Measurements from ENCODE around the gene RNASE7.

RNASE7 gene

DNA sequence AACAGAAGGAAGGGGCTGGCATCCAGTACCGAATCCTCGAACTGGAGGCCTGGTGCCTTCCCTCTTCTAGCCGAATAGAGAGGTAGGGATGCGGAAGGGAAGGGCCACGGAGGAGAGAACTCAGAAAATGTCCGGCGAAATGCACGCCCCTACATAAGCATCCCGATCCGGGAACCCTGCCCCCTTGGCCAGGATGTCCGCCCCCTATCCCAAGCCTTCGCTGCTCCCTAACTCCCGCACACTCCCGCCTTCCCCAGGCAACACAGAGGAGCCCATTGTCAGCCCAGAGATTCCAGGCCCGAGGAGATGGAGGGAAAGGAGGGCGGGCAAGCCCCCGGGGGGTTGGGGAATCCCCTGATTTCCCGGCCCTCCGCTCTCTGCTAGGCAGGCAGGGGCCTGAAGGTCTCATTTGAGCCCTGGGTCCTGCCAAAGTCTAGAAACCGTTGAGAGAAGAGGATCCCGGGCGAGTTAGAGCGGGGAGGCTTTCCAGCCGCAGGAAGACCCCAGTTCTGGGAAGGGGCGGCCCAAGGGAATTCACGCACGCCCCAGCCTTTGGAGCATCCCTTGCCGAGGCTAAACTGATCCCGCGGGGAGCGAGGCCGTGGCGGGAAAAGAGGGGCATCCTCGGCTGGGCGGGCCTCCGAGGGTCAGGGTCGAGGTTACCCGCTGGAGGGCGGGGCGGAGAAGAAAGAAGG, 27.4 kb downstream of the RNASE7 start:
- FAIRE-seq = no peak

DNA sequence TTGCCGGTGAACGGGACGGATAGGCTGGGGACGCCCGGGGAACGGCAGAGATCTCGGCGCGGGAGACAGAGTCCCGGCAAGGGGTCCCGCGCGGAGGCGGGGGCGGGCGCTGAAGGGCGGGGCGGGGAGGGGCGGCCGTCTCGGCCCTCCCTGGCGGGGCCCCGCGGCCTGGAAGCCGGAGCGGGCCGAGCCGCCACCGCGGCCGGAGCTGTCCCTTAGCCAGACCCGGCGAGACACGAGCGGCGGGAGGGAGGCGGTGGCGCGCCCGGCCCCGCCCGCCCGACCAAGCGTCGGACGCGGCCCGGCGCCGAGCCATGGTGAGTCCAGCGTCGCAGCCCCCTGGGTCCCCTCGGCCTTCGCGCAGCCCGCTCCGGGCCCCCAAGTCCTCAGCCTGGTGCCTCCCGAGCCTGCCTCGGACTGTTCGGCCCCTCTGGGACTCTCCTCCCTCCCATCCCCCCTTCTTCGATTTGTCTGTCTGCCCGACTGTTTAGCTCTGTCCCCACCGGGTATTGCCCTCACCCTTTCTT, 28.0 kb downstream of the RNASE7 start, which contains the start of gene ARHGEF40:
TSS of gene ARHGEF40 (plus strand) at position 222 of the 527 bp plus-strand sequence. CDS start at position 315, 93 bp downstream.
- no peak for FAIRE-seq

DNA sequence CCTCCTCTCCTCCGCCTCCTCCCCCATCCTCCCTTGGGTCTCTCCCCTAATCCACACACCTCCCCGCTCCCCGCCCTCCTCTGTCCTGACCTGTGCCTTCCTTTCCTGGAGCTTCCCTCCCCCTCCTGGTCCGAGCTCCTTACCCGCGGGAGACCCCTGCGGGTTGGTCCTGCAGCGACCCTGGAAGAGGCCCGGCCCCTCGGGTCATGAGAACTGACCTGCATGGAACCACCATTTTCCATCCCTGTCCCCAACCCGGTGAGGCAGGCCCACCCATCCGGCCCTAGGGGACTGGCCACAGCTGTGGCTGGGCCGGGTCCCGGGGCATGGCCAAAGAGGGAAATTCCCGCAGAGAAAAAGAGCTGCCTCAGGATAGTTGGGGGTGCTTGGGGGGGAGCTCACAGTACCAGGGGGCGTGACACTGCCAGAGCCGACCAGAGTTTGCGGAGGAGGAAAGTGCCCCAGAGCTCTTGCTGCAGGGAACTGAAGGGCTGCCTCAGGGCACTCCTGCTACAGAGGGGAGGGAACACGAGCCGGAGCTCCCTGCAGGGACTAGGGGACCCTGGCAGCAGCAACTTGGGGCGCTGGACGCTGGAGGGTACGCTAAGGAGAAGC, 28.6 kb downstream of the RNASE7 start:
- no peak for FAIRE-seq

DNA sequence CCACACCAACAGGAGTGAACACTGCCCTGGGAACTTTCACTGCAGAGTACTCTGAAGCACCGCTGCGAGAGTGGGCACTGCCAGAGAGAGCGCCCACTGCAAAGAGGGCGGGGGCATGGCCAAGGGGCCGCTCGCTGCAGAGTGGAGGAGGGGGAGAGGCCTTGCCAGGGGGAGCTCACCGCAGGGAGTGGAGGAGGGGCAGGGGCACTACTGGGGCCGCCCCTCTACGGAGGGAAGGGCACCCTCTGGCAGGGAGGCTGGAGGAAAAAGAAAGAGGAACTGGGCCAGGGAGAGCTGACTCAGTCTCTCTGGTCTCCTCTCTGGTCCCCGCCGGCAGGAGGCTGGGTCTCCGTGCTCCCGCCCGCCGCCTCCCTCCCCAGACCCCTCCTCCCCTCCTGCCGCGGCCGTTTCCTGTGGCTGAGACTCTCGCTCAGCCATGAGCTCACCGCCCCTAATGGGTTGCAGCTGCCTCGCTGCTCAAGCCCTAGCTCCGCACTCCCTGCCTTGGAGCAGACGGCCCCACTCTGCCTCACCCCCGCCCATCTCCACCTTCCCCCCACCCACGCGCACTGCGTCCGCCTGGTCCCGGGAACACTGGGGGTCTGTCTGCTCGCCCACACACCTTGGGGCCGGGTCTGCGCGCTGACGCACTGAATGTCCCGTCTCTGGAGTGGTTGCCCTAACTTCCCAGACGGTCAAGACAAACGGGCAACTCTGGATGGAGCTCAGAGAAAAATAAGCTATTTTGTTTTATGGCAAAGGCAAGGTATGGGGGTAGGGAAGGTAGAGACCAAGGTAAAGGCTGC, 29.3 kb downstream of the RNASE7 start:
- no peak for FAIRE-seq

DNA sequence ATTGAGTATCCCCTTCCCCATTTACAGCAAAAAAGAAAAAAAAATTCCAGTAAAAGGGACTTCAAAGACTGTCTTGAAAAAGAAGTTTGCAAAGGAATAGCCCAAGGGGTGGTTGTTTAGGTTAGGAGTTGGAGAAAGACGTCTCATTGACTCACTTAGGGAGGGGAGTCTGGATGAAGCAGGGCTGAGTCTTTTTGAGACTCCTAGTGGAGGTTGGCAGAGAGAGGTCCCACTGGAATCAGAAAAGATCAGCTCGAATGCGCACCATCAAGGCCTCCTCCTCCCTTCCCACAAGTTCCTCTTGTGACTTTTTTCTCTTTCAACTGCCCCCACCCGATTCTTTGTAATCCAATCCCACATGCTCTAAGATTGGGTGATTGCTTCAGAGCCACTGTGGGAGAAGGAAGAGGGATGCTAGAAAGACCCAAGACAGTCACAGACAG, 29.9 kb downstream of the RNASE7 start:
- no peak for FAIRE-seq

DNA sequence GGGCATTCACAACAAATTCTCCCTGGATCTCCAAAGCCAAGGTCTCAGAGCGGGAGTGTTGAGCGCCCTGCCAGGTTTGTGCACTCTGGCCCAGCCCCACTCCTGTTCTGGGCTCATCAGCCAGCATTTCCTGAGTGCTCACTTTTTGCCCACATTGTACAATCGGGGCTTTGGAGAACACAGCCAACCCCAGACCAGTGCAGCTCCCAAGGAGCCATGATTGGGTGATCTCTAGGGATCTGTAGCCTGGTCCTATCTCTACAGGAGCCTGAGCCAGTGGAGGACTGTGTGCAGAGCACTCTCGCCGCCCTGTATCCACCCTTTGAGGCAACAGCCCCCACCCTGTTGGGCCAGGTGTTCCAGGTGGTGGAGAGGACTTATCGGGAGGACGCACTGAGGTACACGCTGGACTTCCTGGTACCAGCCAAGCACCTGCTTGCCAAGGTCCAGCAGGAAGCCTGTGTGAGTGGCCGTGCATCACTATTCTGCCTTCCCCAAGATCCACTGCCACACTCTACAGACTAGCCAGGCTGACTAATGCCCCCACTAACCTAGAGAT, 30.7 kb downstream of the RNASE7 start:
- FAIRE-seq = no peak

DNA sequence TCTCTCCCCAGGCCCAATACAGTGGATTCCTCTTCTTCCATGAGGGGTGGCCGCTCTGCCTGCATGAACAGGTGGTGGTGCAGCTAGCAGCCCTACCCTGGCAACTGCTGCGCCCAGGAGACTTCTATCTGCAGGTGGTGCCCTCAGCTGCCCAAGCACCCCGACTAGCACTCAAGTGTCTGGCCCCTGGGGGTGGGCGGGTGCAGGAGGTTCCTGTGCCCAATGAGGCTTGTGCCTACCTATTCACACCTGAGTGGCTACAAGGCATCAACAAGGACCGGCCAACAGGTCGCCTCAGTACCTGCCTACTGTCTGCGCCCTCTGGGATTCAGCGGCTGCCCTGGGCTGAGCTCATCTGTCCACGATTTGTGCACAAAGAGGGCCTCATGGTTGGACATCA, 31.8 kb downstream of the RNASE7 start:
- FAIRE-seq = no peak

DNA sequence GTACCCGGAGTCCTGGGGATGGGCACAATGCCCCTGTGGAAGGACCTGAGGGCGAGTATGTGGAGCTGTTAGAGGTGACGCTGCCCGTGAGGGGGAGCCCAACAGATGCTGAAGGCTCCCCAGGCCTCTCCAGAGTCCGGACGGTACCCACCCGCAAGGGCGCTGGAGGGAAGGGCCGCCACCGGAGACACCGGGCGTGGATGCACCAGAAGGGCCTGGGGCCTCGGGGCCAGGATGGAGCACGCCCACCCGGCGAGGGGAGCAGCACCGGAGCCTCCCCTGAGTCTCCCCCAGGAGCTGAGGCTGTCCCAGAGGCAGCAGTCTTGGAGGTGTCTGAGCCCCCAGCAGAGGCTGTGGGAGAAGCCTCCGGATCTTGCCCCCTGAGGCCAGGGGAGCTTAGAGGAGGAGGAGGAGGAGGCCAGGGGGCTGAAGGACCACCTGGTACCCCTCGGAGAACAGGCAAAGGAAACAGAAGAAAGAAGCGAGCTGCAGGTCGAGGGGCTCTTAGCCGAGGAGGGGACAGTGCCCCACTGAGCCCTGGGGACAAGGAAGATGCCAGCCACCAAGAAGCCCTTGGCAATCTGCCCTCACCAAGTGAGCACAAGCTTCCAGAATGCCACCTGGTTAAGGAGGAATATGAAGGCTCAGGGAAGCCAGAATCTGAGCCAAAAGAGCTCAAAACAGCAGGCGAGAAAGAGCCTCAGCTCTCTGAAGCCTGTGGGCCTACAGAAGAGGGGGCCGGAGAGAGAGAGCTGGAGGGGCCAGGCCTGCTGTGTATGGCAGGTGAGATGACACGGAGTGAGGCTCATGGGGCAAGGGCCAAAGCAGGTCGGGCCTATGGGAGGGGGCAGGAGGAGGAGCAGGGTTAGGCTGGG, 32.5 kb downstream of the RNASE7 start:
- FAIRE-seq = no peak

DNA sequence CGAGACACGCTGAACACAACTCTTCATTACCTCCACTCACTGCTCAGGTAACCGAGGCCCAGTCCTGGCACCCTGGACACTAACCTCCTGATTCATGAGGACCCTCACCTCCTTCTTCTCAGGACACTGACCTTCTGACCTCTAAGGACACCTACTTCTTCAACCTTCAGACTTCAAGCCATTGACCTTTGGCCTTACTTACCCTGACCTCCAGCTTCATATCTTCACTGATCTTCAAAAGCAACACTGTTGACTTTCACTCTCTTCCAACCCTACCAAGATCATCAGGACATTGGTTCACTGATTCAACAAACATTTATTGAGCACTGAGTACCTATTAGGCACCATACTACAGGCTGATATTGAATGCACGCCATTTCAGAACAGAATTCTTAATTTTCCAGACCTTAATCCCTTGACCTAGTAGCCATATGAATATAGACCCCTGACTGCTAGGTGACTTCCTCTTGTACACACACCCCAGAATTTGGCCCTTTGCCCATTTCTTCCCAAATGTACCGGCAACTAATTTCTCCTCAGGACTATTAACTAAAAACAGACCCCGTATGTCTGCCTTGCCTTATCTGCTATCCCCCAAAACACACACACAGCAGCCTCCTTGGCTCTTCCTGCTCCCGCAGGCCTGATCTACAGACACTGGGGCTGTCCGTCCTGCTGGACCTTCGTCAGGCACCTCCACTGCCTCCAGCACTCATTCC, 33.7 kb downstream of the RNASE7 start:
- no peak for FAIRE-seq

DNA sequence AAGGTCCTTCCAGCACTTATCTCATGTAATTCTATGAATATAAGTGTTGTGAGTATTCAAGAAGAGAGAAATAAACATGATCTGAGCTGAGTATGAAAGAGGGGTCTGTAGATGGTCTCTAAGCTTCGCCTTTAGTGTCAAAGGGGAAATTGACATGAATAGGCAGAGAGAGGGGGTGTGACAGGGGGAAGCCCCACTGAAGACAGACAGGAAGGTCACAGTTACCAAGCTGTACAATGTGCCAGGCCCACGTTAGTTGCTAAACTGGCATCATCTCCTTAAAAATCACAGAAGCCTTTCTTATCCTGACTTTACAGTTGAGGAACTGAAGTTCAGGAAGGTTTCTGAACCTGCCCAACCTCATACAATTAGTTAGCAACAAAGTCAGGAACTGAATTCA, 35.5 kb downstream of the RNASE7 start:
- no peak for FAIRE-seq

DNA sequence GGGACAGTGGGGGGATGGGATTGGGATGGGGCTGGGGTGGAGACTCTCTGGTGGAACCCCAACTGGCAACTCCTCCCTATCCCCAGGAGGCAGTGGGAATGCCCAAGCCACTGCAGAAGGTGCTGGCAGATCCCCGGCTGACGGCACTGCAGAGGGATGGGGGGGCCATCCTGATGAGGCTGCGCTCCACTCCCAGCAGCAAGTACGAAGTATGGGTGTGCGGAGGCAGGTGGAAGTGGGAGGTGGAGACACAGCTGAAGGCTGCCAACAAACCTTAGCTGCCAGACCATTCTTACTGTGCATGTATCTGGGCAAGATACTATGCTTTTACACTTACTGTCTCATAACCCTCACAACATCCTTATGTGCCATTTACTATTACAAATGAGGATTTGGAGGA, 36.1 kb downstream of the RNASE7 start:
- no peak for FAIRE-seq

DNA sequence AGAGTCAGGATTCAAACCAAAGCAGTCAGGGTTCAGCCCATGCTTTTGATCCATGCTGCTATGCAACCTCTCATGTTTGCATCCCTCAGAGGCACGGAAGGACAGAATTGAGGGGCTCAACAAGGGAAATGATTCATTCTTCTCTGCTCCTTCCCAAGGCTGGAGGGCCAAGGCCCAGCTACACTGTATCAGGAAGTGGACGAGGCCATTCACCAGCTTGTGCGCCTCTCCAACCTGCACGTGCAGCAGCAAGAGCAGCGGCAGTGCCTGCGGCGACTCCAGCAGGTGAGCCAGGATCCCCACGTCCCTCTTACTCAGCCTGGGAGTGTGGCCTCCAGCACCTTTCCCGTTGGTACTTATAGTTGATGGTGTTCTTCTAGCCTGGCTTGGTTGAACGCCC, 36.6 kb downstream of the RNASE7 start:
- FAIRE-seq = no peak

DNA sequence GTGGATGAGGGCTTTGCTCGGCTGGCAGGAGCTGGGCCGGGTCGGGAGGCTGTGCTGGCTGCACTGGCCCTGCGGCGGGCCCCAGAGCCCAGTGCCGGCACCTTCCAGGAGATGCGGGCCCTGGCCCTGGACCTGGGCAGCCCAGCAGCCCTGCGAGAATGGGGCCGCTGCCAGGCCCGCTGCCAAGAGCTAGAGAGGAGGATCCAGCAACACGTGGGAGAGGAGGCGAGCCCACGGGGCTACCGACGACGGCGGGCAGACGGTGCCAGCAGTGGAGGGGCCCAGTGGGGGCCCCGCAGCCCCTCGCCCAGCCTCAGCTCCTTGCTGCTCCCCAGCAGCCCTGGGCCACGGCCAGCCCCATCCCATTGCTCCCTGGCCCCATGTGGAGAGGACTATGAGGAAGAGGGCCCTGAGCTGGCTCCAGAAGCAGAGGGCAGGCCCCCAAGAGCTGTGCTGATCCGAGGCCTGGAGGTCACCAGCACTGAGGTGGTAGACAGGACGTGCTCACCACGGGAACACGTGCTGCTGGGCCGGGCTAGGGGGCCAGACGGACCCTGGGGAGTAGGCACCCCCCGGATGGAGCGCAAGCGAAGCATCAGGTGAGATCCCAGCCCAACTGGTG, 39.5 kb downstream of the RNASE7 start:
- FAIRE-seq = no peak

DNA sequence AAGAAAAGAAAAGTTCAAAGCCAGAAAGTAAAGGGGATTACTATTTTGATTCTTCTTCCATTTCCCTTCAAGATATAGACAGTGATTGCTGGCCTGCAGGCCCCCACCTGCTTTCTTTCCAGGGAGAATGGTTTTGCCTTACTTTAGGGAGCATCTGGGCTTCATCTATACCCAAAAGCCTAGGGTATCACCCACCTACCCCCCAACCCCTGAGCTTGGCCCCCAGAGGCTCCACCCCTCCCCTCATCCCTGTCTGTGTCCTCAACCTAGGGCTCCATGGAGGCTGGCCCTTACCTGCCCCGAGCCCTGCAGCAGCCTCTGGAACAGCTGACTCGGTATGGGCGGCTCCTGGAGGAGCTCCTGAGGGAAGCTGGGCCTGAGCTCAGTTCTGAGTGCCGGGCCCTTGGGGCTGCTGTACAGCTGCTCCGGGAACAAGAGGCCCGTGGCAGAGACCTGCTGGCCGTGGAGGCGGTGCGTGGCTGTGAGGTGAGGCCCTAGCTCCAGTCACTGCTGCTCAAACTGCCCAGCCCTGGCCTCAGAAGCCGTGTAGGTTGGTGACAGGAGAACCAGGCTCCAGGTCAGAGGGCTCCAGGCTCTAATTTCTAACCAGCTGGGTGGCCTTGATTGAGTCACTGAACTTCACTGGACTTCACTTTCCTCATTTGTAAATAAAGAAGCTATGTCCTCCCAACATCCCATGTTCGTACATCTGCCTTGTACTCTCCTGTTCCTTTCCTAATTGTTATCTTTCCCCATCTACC, 41.6 kb downstream of the RNASE7 start:
- no peak for FAIRE-seq

DNA sequence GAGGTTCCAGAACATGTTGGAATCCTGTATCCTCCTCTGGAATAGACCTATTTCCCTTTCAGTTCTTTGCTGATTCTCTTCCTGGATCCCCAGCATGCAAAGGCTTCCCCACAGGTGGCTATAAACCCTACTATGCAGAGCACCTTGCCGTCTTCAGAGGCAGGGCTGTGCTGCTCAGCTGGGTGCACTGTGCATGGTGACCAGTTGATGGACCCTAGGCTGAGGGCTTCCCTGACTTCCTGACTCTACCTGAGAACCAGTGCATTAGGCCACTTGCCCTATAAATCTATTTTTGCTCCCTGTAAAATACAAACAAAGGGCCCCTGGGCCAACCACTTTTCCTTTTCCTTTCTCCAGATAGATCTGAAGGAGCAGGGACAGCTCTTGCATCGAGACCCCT, 42.2 kb downstream of the RNASE7 start:
- no peak for FAIRE-seq

DNA sequence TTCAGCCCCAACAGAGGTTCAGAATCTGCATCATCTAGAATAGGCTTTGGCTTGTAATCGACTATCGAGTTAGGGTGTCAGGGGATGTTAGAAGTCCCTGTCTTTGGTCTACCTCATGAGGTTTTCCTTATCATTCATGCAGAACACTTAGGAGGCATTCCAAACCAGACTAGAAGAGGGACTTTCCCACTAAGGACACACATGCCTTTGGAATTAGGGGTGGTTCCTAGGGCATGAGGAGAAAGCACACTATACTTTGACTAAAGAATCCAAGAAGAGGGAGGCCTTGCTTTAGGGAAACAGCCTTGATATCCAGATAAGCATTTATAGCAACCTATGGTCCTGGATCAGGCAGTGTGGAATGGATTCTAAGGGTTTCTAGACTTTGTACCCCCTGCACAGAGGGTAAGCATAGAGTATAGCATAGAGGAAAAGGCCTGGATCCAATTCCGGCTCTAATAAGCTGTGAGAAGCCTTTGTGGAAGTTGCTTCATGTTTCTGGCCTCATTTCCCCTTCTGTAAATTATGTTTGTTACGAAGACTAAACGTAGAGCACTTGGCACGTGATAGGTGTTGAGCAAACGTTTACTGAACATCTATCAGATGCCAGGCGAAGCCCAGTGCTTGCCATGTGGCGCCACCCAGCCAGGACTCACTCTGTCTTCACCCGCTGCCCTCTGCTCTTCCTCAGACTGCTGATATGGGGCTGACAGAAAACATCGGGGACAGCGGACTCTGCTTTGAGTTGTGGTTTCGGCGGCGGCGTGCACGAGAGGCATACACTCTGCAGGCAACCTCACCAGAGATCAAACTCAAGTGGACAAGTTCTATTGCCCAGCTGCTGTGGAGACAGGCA, 43.1 kb downstream of the RNASE7 start:
- FAIRE-seq = no peak

DNA sequence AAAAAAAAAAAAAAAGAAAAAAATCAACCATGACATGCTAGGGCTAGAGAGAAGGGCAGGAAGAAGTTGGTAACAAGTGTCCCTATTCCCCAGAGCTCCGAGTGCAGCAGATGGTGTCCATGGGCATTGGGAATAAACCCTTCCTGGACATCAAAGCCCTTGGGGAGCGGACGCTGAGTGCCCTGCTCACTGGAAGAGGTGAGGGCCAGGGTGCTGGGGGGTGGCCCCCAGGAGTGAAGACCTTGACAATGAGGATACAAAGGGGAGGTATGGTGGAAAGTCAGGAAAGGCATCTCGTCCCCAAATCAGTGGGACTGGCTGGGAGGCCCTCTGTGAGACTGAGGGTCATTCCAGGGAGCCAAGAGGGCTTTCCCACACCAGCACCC, 44.7 kb downstream of the RNASE7 start:
- no peak for FAIRE-seq

DNA sequence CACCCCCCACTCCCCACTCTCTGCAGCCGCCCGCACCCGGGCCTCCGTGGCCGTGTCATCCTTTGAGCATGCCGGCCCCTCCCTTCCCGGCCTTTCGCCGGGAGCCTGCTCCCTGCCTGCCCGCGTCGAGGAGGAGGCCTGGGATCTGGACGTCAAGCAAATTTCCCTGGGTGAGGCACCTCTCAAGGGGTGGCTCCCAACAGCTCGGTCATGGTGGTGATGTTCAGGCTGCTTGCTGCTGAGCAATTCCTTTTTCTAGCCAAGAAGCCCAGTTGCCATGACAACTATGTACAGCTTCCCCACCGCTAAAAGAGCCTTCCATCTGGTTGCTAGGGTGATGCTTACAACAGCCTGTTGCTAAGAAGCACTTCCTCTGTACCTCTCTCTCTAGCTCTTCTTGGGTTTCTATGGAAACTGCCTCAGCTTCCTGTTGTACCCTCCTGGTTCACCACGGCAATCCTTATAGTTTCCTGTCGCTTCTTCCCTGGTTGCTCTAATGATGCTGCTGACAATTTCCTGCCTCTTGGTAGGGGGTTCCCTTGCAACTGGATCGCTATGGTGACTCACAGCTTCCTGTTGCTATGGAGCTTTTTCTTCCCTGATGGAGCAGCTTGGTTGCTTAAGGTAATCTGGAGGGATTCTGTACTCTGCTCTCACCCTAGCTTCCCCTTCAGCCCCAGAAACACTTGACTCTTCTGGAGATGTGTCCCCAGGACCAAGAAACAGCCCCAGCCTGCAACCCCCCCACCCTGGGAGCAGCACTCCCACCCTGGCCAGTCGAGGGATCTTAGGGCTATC, 45.3 kb downstream of the RNASE7 start:
- FAIRE-seq = no peak

Measured in colon (tissue), 2 donors.